Calu3 (cell line): ENCODE measurements around the gene MLF2. TPM values are rescaled to one million over a fixed set of nuclear protein-coding genes. Genes with fewer than 3 reads are reported as not detected.

ENCODE experiments used
- BruUV-seq: library from RNA; stranded (reverse); fragments of 400-500 nt; replicated peaks from 2 replicates; lab custom pipeline; 2021; lab: Mats Ljungman, UMichigan
- CTCF ChIA-PET: fragments of 300-600 bp; sonication (Branson Sonifier 250); formaldehyde crosslinking; loops from one replicate; lab custom pipeline; 2022; ENCODE audit warnings: antibody characterized with exemption; lab: Charles Lee
- DNase-seq: peaks from one replicate; pipeline ENCODE4 v3.0.0; 2022
- H3K27ac Mint-ChIP-seq: one replicate; pipeline ENCODE4 v1.8.0; 2022; ENCODE audit warnings: mixed read lengths; ENCODE audit not compliant: unreplicated experiment
- H3K27me3 Mint-ChIP-seq: one replicate; pipeline ENCODE4 v1.8.0; 2022; ENCODE audit warnings: mixed read lengths; ENCODE audit not compliant: unreplicated experiment
- H3K36me3 Mint-ChIP-seq: one replicate; pipeline ENCODE4 v1.8.0; 2022; ENCODE audit warnings: mild to moderate bottlenecking, moderate library complexity, mixed read lengths; ENCODE audit not compliant: insufficient read depth, unreplicated experiment
- H3K4me1 Mint-ChIP-seq: one replicate; pipeline ENCODE4 v1.8.0; 2022; ENCODE audit warnings: mild to moderate bottlenecking, low read depth, mixed read lengths; ENCODE audit not compliant: unreplicated experiment
- H3K4me3 Mint-ChIP-seq: one replicate; pipeline ENCODE4 v1.8.0; 2022; ENCODE audit warnings: mild to moderate bottlenecking, low read depth, moderate library complexity, mixed read lengths; ENCODE audit not compliant: unreplicated experiment
- H3K9me3 Mint-ChIP-seq: one replicate; pipeline ENCODE4 v1.8.0; 2022; ENCODE audit warnings: low read depth, mixed read lengths; ENCODE audit not compliant: unreplicated experiment
- CTCF ChIP-seq: fragments of 200-600 bp; IDR thresholded peaks from one replicate; pipeline ENCODE4 v1.8.0; 2022; ENCODE audit warnings: antibody characterized with exemption; ENCODE audit not compliant: unreplicated experiment
- intact Hi-C: fragments of 100-400 bp; cut with micrococcal nuclease; formaldehyde crosslinking; loops from one replicate; pipeline ENCODE4 v1.10.0; 2022; ENCODE audit not compliant: unreplicated experiment
- total RNA-seq: library from RNA; stranded (reverse); gene quantifications from 2 replicates; pipeline ENCODE4 v1.2.3, GENCODE V29; 2022

Gene MLF2
- total RNA-seq, 1 experiment from 2014 or later: 176 TPM

GRCh38 chr12:6783828-6784227 lies 30.9 kb upstream of the MLF2 start:
- H3K27me3 Mint-ChIP-seq: peaks cover 28% of the 10 kb centered on the region
- no peaks in the 10 kb centered on the region for H3K36me3 Mint-ChIP-seq
- TF ChIP-seq CTCF: no peak
- intact Hi-C loops: no loop called here
- no peak for DNase-seq
- H3K27ac Mint-ChIP-seq: no peak overlapping the region
- peaks cover 9% of the 10 kb centered on the region for H3K4me1 Mint-ChIP-seq
- no peaks in the 10 kb centered on the region for H3K9me3 Mint-ChIP-seq
- no TSS peak for BruUV-seq
- H3K4me3 Mint-ChIP-seq: no peak overlapping the region
- CTCF ChIA-PET: no interaction called here

- Mint-ChIP-seq H3K4me3 (no peak overlapping the region), H3K36me3 (no peaks in the 10 kb centered on the region), H3K9me3 (no peaks in the 10 kb centered on the region), H3K27ac (no peak overlapping the region), H3K27me3 (peaks cover 28% of the 10 kb centered on the region), H3K4me1 (peaks cover 17% of the 10 kb centered on the region)
- no TSS peak for BruUV-seq
- CTCF ChIA-PET: no interaction called here
- no peak for TF ChIP-seq CTCF
- intact Hi-C loops: no loop called here
- no peak for DNase-seq
These were observed 30.1 kb upstream of the MLF2 start for GRCh38 chr12:6782850-6783566.

- BruUV-seq: no TSS peak
- CTCF ChIA-PET: interaction anchor here (0.6 to 1.8 kb wide), 3 partner anchors 16 to 236 kb away, joined by 4 to 7 read pairs (median 5); partner anchors contain the start of genes MLF2 and PTMS
- intact Hi-C loops: no loop called here
These were observed 29.2 kb upstream of the MLF2 start for GRCh38 chr12:6782119-6782518.

GRCh38 chr12:6780573-6780972 lies 27.6 kb upstream of the MLF2 start:
- Mint-ChIP-seq H3K4me3 (no peak overlapping the region), H3K36me3 (no peaks in the 10 kb centered on the region)
- intact Hi-C loops: no loop called here

More at GRCh38 chr12:6782119-6782518, 29.2 kb upstream of the MLF2 start:
- Mint-ChIP-seq H3K27me3 (peaks cover 35% of the 10 kb centered on the region), H3K4me1 (peaks cover 17% of the 10 kb centered on the region), H3K4me3 (no peak overlapping the region), H3K9me3 (no peaks in the 10 kb centered on the region), H3K36me3 (no peaks in the 10 kb centered on the region), H3K27ac (no peak overlapping the region)
- TF ChIP-seq CTCF: no peak
- DNase-seq: no peak

More at GRCh38 chr12:6780573-6780972, 27.6 kb upstream of the MLF2 start:
- peaks cover 24% of the 10 kb centered on the region for H3K4me1 Mint-ChIP-seq
- no peaks in the 10 kb centered on the region for H3K9me3 Mint-ChIP-seq
- H3K27ac Mint-ChIP-seq: no peak overlapping the region
- no peak for TF ChIP-seq CTCF
- BruUV-seq: no TSS peak
- CTCF ChIA-PET: interaction anchor here (1.8 kb wide), 2 partner anchors 14 to 27 kb away, joined by 4 to 7 read pairs; partner anchors contain the start of genes MLF2 and PTMS
- no peak for DNase-seq
- H3K27me3 Mint-ChIP-seq: peaks cover 51% of the 10 kb centered on the region
